Right hindlimb (tissue), 1 donor: Measurements from ENCODE around the gene SIPA1L3.
A peak's percentile ranks its signal among the peaks of the same experiment; 100 is the strongest.

Source experiments
- DNase-seq: peaks from one replicate; pipeline ENCODE4 v3.0.0-alpha.2; 2018

Gene SIPA1L3

DNA sequence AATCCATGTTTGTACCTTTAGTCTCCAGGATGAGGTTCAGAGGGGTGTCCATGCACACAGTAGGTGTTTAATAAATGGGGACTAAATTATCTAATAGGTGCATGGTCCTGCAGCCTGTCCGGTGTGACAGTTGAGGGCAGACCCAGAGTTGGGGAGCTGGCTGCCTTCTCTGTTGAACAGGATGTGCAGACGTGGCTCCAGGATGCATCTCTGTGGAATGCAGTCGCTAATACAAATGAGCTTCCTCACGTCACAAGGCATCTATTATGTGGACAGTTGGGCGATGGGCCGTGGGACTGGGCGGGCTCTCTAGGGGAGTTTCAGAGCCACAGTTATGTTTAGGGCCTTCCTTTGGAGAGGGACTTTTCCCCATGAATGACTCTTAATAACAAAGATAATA lies 71.0 kb downstream of the SIPA1L3 start:
- DNase-seq: no peak

DNA sequence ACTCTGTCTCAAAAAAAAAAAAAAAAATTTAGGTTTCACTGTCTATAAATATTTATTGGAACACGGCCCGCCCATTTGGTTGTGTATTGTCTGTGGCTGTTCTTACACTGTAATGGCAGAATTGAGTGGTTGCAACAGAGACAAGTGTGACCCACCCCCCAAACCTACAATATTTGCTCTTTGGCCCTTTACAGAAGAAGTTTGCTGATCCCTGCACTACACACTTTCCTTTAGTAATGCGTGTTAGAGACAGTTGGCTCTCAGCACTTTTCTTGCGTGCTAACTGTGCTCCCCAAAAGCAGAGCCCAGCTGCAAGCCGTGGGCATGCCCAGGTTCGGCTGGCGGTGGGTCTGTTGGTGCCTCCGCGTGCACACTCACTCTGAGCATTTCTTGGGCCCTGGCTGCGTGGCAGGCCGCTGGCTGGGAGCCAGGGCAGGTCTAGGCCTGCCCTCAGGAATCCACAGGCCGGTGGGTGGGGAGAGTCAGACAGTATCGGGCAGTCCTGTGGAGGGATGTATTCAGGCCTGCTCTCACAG lies 72.6 kb downstream of the SIPA1L3 start:
- DNase-seq: no peak

DNA sequence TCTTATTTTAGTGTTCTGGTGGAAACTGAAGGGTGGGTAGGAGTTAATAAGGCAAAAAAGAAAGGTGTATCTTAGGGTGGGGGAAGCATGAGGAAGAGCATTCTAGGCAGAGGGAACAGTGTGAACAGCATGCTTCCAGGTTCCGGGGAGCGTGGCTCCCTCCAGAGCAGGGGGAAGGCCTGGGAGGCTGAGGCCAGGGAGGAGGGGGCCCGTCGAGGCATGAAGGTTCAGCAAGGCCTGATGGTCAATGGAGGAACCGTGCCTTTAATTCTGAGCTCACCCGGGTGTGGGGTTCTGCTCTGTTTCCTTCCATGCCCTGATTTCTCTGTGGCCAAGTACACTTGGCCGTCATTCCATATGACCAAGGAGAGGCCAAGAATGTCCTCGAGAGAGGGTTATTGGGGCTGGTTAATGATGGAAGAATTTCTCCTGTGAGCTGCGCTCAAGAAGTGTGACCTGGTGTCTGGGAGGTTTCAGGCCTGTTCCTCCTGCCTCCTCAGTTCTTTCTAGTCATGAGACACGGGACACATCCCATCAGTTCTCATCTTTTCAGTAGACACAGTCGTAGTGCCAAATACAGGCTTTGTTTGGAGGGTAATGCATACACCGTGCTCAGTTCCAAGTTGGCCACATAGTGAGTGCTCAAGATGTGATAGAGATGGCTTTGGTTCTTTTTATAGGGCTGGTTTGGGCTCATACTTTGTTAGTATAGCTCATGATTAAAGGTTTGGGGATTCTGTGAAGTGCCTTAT lies 73.6 kb downstream of the SIPA1L3 start:
- no peak for DNase-seq

DNA sequence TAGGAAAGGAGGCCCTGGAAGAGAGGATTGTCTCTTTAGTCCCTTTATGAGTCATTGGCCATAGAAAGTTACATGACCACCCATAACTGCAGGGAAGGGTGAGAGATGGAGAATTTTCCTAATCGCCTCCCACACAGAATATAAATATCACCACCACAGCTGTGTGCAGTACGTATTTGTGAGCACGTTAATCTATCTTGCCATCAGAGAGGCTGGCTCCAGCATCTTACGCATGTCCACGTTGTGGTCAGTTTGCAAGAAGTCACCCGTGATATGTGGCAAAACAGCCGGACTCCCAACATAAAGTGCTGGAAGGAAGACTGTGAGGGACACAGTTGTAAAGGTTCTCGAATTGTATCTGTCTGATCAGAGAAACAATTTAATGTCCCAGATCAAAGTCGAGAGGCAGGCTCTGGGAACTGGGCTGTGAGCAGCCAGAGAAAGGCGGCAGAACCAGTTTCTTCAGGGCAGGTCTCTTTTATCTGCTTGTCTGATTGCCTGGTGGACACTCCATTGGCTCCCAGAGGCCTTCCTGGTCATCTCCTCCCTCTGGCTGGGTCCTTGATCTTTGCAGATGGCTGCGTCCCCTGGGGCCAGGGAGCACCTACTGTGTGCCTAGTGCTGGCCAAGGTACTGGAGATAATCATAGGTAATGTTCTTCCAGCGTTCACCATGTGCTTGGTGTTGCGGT lies 74.9 kb downstream of the SIPA1L3 start:
- no peak for DNase-seq

DNA sequence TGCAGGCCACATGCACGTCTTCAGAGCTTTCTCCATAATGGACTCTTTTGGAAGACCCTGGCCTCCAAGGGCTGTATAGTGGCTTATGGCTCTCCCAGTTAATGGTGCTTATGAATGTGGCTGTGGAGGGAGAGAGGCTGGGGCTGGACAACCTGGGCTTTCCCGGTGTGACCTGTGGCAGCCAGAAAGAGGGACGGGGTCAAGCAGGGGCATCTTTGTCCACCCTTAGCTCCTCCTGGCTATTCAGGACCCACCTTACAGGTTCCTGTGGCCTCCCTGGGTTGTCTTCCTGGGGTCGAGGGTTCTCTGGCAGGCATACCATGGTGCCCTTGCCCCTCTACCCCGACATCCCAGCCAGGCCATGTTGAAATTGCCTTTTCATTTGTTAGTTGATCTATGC lies 75.6 kb downstream of the SIPA1L3 start:
- DNase-seq: no peak

DNA sequence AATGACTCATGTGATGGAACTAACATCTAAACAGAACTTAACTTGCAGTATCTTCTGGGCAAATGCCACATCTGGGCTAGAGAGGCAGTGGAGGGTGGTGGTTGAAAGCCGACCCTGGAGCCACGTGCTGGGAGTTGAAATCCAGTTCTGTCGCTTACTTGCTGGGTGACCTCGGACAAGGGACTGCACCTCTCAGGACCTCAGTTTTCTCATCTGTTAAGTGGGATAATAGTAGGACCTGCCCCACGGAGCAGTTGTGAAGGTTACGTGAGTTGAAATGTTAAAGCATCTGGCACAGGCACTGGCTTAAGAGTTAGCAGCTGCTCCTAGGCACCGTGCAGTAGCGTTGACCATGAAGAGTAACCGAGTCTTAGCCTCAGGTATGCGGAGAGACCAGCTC lies 76.1 kb downstream of the SIPA1L3 start:
- no peak for DNase-seq

DNA sequence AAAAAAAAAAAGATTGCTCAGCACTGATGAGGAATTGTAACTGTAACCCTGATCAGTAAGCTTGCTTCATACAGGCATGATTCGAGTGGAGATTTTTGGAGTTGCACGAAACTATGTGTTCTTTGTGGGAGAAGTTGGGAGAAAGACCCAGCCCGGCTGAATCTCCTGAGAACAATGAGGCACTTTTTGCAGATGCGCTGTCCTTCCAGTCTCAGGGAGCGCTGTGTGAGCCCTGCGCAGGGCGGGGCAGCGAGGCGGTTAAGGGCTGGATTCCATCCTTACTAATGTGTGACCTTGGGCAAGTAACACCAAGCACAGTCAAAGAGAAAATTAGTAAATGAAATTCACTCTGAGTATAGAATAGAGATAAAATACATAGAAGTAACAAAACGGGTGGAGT lies 76.9 kb downstream of the SIPA1L3 start:
- DNase-seq: no peak

DNA sequence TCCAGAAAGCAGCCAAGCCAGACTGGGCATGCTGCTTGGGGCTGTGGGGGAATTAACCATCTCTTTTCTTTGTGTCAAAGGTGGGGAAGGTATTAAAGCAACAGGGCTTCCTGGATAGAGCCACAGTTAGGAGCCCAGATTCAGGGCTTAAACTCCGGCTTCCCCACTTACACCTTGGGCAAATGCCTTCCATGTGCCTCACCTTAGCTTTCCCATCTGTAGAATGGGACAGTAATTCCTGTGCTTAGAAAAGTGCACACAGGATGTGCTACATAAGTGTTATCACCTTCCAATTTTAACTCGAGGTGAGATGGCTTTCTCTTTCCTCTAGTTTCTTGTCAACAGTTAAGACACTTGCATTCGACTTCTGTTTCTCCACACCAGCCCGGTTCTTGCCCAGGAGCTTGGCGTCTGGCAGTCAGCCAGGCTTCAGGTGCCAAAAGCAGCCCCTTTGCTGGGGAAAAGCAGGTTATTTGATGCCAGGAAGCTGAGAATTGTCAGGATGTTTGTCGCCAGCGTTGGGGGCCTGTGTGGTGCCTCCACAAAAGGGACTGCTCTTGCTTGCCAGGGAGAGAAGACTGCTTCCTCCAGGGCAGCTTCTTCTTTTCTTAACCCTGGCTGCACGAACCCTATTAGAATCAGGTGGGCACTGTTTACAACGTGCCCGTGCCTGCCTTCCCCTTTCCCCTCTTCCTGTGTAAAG lies 79.2 kb downstream of the SIPA1L3 start:
- DNase-seq: no peak

DNA sequence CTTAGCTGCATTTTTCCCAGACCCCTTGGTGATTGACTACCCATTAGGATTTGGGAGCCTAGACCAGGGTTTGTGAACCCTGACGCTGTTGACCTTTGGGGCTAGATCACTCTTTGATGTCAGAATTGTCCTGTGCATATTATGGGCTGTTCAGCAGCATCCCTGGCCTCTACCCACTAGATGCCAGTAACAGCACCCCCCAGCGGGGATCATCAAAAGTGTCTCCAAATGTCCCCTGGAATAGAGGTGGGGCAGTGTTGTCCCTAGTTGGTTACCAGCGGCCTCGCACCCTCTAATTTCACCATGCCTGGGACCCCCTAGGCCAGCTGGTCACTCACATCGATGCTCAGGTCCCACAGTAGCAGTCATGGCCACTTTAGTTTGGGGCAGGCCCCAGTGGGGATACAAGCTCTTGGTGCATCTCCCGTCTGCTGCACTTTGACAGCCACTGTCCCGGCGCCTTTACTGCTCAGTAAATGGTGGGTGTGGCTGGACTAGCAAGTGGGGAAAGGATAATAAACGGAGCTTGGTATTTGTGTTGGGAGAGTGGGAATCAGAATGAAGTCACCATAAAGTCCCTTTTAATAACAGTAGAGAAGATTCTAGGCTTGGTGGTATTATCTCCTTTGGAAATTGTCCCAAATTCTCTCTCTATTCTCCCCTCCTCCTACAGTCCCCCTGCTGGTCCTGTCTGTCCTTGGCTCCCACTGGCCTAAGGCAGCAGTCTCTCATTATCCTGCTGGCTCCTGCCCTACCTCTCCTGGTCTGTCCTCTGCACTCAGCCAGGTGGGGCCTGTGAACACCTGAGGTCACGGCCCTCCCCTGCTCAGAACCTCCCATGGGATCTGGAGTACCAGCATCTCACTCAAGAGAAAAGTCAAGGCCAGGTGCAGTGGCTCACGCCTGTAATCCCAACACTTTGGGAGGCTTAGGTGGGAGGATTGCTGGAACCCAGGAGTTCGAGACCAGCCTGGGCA lies 80.6 kb downstream of the SIPA1L3 start:
- DNase-seq: no peak

DNA sequence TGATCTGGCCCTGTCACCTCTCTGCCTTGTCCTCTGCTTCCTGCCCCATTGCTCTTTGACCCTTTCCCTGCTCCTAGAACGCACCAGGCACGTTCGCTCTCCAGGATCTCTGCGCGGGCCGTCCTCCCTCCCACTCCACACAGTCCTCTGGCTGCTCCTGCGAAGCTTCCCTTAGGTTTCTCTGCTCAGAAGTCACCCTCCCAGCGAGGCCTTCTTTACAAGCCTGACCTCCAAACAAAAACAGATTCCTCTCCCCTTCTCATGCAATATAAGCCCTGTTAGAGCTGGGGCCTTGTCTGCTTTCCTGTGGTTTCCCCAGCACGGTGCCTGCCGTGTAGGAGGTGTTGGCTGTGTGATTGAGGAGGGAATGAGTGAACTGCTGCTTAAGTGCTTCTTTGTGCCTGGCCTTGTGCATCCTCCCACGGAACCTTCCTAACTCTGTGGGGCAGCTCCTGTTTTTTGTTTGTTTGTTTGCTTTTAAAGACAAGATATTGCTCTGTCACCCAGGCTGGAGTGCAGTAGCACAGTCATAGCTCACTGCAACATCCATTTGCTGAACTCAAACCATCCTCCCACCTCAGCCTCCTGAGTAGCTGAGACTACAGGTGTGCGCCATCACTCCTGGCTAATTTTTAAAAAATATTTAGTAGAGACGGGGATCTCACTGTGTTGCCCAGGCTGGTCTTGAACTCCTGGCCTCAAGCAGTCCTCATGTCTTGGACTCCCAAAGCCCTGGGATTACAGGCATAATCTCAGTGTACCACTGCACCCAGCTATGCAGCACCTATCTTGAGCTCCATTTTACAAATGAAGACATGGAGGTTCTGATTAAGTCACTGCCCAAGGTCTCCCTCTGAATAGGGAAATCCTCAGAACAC lies 82.0 kb downstream of the SIPA1L3 start:
- DNase-seq: no peak

DNA sequence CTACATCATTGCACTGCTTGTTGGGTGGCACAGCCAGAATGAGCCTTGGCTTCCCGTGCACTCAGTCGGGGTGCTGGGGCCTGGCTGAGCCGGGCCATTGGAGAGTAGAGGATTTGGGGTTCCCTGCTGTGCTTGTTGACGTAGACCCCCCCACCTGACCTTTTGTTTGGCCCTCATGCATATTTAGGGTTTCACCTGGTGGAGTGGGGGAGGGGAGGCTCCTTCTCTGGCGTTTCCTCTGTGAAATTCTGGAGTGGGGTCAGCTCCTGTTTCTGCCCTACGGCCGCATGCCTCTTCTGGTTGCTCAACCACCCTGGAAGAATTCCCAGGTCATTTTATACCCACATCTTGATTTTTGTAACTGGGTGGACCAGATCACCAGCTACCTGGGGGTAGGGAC lies 82.8 kb downstream of the SIPA1L3 start:
- DNase-seq: no peak

DNA sequence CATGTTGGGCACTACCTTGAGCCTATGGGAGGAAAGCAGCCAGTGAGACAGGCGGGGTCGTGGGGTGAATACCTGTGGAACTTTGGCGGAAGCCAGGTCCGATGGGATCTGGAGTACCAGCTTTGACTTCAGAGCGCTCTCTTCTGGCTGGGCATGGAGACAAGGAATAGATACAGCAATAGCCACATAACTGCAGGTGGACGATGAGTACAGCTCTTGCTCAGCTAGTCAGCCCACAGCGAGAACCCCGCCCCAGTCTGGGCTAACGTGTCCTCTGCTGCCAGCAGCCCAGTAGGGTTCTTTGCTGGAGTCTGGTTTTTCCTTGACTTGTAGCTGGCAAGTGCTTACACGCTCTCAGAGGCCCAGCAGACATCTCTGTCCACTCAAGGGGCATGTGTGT lies 83.4 kb downstream of the SIPA1L3 start:
- no peak for DNase-seq

DNA sequence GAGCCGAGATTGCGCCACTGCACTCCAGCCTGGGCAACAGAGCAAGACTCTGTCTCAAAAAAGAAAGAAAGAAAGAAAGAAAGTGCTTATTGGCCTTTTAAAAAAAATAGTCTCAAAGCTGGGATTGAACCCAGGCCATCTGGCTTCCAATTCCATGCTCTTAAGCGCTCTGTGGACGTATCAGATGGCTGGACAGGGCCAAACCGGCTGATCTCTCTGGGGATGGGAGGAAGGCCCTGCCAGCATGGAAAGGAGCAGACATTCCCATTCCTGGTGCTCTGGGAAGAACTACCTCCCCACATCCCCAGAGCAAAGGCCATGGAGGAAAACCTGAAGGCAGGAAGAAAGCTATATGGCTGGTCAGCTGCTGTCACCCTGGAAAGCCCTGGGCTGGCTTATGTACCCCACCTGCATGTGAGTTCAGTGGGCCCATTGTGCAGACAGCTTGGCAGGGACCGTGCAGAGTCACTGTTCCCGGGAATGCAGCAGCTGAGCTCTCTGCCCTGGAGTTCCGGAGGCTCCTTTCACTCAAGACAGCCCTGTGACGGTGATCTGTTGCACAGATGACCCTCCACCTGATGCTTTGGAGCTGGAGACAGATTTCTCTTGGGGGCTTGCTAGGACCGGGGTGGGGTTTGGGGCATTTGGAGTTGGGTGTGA lies 84.3 kb downstream of the SIPA1L3 start:
- DNase-seq: peak; percentile 58

DNA sequence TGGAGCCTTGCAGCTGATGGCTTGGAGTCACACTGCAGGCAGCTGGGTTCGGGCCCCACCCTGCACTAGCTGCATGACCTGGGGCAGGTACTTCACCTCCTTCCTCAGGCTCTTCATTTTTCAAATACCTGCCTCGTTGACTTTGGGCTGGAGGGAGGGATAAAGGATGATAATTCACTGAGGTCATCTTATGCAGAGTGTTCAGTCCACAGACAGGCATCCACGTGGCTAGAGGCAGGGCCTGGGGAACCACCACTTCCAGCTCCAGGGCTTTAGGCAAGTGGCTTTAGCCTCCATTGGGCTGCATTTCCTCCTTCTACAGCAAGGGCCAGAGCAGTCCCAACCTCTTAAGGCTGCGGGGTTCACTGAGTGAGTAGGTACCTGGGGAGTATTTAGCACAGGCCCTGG lies 84.8 kb downstream of the SIPA1L3 start:
- no peak for DNase-seq

DNA sequence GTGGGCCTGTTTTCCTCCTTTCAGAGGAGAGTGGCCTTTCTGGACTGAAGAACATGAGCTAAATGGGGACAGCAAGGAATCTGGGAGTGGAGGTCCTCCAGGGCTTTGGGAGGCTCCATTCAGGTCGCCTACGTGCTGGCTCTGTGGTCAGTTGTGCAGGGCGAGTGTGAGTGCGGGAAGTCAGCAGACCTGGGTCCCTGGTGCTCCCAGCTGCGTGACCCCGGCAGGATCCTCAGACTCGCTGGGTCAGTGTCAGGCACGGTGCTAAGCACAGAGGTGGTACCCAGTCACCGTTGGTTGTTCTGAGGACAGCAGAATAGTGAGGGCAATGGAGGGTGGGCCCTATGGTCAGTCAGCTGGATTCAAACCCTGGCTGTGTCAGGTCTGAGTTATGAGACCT lies 85.8 kb downstream of the SIPA1L3 start:
- no peak for DNase-seq

DNA sequence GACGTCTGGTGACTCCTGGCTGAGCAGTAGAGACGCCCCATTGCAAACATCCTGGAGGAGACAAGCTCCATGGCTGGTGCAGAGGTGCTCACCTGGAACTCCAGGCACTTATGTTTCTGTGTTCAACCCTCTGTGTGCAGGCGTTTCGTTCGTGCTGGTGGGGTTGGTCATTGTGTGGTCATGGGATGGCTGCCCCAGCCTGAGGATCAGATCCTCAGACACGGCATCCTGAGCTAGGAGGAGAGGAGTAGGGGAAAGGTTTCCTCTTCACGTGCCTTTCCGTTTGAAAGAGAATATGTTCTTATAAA lies 87.8 kb downstream of the SIPA1L3 start:
- no peak for DNase-seq

DNA sequence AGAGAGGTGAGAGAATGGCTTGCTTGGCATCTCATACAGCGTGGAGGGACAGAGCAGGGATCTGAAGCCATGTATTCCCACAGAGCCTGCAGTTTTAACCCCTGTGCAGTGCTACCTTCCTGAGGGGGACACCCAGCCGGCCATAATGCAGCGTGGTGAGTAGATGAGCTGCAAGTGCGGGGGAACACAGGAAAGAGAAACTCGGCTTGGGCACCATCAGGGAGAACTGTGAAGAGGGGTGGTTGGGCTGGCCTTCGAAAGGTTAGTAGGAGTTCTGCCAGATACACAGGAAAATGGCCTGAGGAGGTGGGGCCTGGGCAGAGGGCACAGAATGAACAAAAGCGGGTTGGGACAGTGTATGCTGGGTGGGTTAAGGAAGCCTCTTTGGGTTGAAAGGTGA lies 88.3 kb downstream of the SIPA1L3 start:
- no peak for DNase-seq

DNA sequence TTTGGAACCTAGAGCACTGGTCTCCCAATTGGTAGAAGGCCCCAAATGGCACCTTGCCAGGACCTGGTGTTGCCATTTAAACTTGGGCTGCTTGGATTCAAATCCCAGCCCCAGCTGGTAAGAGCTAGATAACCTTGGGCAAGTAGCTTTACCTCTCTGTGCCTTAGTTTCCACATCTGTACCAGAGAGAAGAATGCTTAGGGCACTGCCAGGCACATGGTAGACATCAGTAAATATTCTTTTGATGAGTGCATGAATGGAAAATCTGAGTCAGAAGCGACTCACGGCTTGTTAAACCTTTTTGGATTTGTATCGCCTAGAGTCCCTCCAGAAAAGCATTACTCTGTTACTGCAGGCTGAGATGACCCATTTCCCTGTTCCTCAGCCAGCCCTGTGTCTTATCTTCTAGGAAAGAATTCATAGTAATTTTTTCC lies 90.9 kb downstream of the SIPA1L3 start:
- DNase-seq: no peak

DNA sequence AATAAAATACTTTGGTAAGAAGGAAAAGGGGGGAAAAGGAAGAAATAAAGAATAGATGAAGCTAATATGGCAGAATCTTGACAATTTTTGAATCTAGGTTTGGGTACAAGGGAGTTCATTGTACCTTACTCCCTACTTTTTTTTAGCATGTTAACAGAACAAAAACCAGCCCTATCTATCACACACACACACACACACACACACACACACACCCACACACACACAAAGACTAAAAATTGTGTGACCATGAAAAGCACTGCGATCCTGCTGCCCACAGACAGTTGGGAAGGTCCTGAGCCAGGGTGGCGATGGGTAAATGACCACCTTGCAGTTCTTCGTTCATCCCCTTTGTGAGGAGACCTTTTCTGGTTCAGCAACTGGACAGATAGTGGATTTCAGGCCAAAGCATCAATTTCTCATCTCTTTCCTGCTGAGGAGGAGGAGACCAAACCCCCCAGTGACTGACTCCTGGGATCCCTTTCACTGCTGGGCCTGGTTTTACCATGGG lies 91.8 kb downstream of the SIPA1L3 start:
- no peak for DNase-seq

DNA sequence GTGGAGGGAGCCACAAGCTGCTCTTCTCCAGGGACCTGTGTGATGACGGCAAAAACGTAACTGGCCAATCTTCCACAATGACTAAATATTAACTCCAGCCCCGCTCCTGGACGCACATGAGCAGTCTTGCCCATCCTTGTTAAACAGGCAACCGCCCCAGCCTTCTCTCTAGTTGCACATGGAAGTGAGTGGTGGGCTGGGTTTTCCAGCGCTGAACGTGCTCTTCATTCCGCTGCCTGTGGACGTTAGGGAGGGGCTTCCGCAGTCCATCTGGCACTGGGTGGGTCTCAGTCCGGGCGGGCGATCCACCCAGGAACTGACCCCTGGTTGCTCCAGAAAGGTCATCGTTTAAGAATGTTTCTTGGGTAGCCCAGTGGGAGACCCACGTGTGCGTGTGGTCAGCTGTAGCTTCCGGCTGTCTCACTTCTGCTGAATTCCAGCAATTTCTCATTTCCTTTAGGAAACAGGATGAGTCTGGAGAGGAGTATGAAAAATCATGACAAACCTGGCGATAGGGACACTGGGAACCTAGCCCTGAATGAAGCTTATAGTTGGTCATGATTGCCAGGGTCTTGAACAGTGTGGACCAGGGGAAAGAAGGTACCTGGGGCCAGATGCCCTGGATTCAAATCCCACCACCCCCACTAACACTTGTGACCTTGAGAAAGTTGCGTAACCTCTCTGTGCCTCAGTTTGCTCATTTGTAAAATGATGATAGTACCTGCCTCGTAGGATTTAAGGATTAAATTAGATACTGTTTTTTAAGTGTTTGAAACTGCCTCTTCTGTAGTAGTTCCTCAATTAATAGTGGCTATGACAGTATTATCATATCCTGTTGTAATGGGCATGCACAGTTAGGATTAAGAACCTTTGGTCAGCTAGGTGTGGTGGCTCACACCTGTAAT lies 92.6 kb downstream of the SIPA1L3 start:
- DNase-seq: peak; percentile 74
